ENCODE data around the gene MRPL18. TPM values are rescaled to one million over a fixed set of nuclear protein-coding genes. Genes with fewer than 3 reads are reported as not detected.
"Not testable (repeated sequence)": the region's sequence is repeated elsewhere in the genome, so short reads cannot be mapped to it uniquely, and the experiment has no call there.

MRPL18 gene
- total RNA-seq, 1 donor from 2014 or later: 29.0 TPM

- no peaks in the 10 kb centered on the region for H3K36me3 Mint-ChIP-seq
- H3K4me1 Mint-ChIP-seq: peaks cover 5% of the 10 kb centered on the region
- H3K4me3 Mint-ChIP-seq: no peak overlapping the region
- no peak for DNase-seq (ENCODE audit: low spot score in 2 of 2, unreplicated experiment in 2 of 2)
- H3K27me3 Mint-ChIP-seq (ENCODE audit: low read depth): peaks cover 8% of the 10 kb centered on the region
- peak overlapping the region; percentile 1 for H3K27ac Mint-ChIP-seq
- no peak for TF ChIP-seq CTCF (IDR thresholded peaks at IDR 0.05; ENCODE audit: unreplicated experiment)
- H3K9me3 Mint-ChIP-seq: no peaks in the 10 kb centered on the region
Measured at GRCh38 chr6:159815410-159815809, 25.1 kb downstream of the MRPL18 start.

- not testable (repeated sequence) for H3K27ac Mint-ChIP-seq; H3K27me3 Mint-ChIP-seq (ENCODE audit: low read depth); H3K4me3 Mint-ChIP-seq; H3K36me3 Mint-ChIP-seq; DNase-seq (ENCODE audit: low spot score in 2 of 2, unreplicated experiment in 2 of 2); H3K9me3 Mint-ChIP-seq; H3K4me1 Mint-ChIP-seq
Measured at GRCh38 chr6:159816775-159817174, 26.5 kb downstream of the MRPL18 start.

GRCh38 chr6:159817951-159818739 is 27.9 kb downstream of the MRPL18 start:
- H3K36me3 Mint-ChIP-seq: no peaks in the 10 kb centered on the region
- no peak overlapping the region for H3K4me3 Mint-ChIP-seq
- H3K4me1 Mint-ChIP-seq: peaks cover 5% of the 10 kb centered on the region
- H3K27ac Mint-ChIP-seq: no peak overlapping the region
- no peak for TF ChIP-seq CTCF (IDR thresholded peaks at IDR 0.05; ENCODE audit: unreplicated experiment)
- H3K9me3 Mint-ChIP-seq: no peaks in the 10 kb centered on the region
- peaks cover 9% of the 10 kb centered on the region for H3K27me3 Mint-ChIP-seq (ENCODE audit: low read depth)
- no peak for DNase-seq (ENCODE audit: low spot score in 2 of 2, unreplicated experiment in 2 of 2)

GRCh38 chr6:159819098-159819497 is 28.8 kb downstream of the MRPL18 start:
- DNase-seq (ENCODE audit: low spot score in 2 of 2, unreplicated experiment in 2 of 2): no peak
- Mint-ChIP-seq H3K4me1 (peaks cover 5% of the 10 kb centered on the region), H3K27ac (no peak overlapping the region), H3K27me3 (ENCODE audit: low read depth) (peaks cover 9% of the 10 kb centered on the region), H3K36me3 (no peaks in the 10 kb centered on the region), H3K9me3 (no peaks in the 10 kb centered on the region), H3K4me3 (no peak overlapping the region)
- TF ChIP-seq CTCF (IDR thresholded peaks at IDR 0.05; ENCODE audit: unreplicated experiment): no peak

- Mint-ChIP-seq H3K27ac (no peak overlapping the region), H3K27me3 (ENCODE audit: low read depth) (peaks cover 9% of the 10 kb centered on the region), H3K4me1 (peaks cover 5% of the 10 kb centered on the region), H3K4me3 (no peak overlapping the region), H3K9me3 (no peaks in the 10 kb centered on the region), H3K36me3 (no peaks in the 10 kb centered on the region)
- DNase-seq (ENCODE audit: low spot score in 2 of 2, unreplicated experiment in 2 of 2): no peak
- TF ChIP-seq CTCF (IDR thresholded peaks at IDR 0.05; ENCODE audit: unreplicated experiment): no peak
Measured at GRCh38 chr6:159819932-159820640, 29.8 kb downstream of the MRPL18 start.

- DNase-seq (ENCODE audit: low spot score in 2 of 2, unreplicated experiment in 2 of 2): no peak
- TF ChIP-seq CTCF (IDR thresholded peaks at IDR 0.05; ENCODE audit: unreplicated experiment): no peak
- no peaks in the 10 kb centered on the region for H3K4me1 Mint-ChIP-seq
- no peak overlapping the region for H3K27ac Mint-ChIP-seq
- no peaks in the 10 kb centered on the region for H3K9me3 Mint-ChIP-seq
- H3K36me3 Mint-ChIP-seq: no peaks in the 10 kb centered on the region
- H3K27me3 Mint-ChIP-seq (ENCODE audit: low read depth): peaks cover 9% of the 10 kb centered on the region
- H3K4me3 Mint-ChIP-seq: no peak overlapping the region
Measured at GRCh38 chr6:159821122-159821521, 30.9 kb downstream of the MRPL18 start.

Measured in mesothelial cell of epicardium (in vitro differentiated cells).